NT2/D1 (cell line): ENCODE results near the gene MAP7D3.
"Not testable (repeated sequence)": the region's sequence is repeated elsewhere in the genome, so short reads cannot be mapped to it uniquely, and the experiment has no call there.

Experiments
- DNase-seq: peaks from one replicate; pipeline ENCODE4 v3.0.0-alpha.2; 2011; ENCODE audit warnings: low read depth, low spot score
- H3K27me3 ChIP-seq: 2 replicates; pipeline ENCODE4 v1.6.0; 2011; ENCODE audit warnings: mild to moderate bottlenecking; ENCODE audit not compliant: insufficient read length, insufficient read depth
- H3K36me3 ChIP-seq: 2 replicates; pipeline ENCODE4 v1.6.1; 2011; ENCODE audit warnings: mild to moderate bottlenecking, low read length, mixed read lengths; ENCODE audit not compliant: insufficient read depth, insufficient read length
- H3K4me1 ChIP-seq: 2 replicates; pipeline ENCODE4 v1.5.1; 2011; ENCODE audit not compliant: insufficient read depth, insufficient read length
- H3K4me3 ChIP-seq: 2 replicates; pipeline ENCODE4 v1.5.1; 2011; ENCODE audit warnings: low read depth; ENCODE audit not compliant: insufficient read length
- H3K9ac ChIP-seq: 2 replicates; pipeline ENCODE4 v1.6.0; 2011; ENCODE audit warnings: low read depth; ENCODE audit not compliant: insufficient read length
- H3K9me3 ChIP-seq: 2 replicates; pipeline ENCODE4 v1.5.1; 2011; ENCODE audit warnings: mild to moderate bottlenecking, low read length; ENCODE audit not compliant: insufficient read depth
- SUZ12 ChIP-seq: IDR thresholded peaks from 2 replicates; pipeline ENCODE4 v1.6.1; 2011; ENCODE audit not compliant: insufficient read length, insufficient read depth; ENCODE audit errors: extremely low read depth
- YY1 ChIP-seq: IDR thresholded peaks from 2 replicates; pipeline ENCODE4 v1.6.1; 2011; ENCODE audit not compliant: insufficient read length, insufficient read depth
- ZNF274 ChIP-seq: IDR thresholded peaks from 2 replicates; pipeline ENCODE4 v1.6.1; 2011; ENCODE audit warnings: mild to moderate bottlenecking, low read depth, low read length

The MAP7D3 gene

GRCh38 chrX:136246201-136246600 lies 5.0 kb downstream of the MAP7D3 start:
- no peak for TF ChIP-seq ZNF274
- TF ChIP-seq YY1: no peak
- no peak for TF ChIP-seq SUZ12
- Histone ChIP-seq H3K9me3 (no peaks in the 10 kb centered on the region), H3K4me1 (no peaks in the 10 kb centered on the region), H3K4me3 (no peak overlapping the region), H3K9ac (no peak overlapping the region), H3K27me3 (no peaks in the 10 kb centered on the region), H3K36me3 (peaks cover 14% of the 10 kb centered on the region)
- DNase-seq: no peak

- H3K4me1 ChIP-seq, H3K9ac ChIP-seq, DNase-seq, H3K27me3 ChIP-seq, H3K36me3 ChIP-seq, H3K4me3 ChIP-seq, H3K9me3 ChIP-seq: not testable (repeated sequence)
Observed at GRCh38 chrX:136237849-136238248, 13.4 kb downstream of the MAP7D3 start.

- Histone ChIP-seq H3K27me3 (no peaks in the 10 kb centered on the region), H3K4me3 (no peak overlapping the region), H3K4me1 (no peaks in the 10 kb centered on the region), H3K36me3 (peaks cover 4% of the 10 kb centered on the region), H3K9ac (no peak overlapping the region), H3K9me3 (no peaks in the 10 kb centered on the region)
- DNase-seq: no peak
- TF ChIP-seq YY1 (no peak), SUZ12 (no peak), ZNF274 (no peak)
Observed at GRCh38 chrX:136237074-136237473, 14.1 kb downstream of the MAP7D3 start.

GRCh38 chrX:136228839-136229207 lies 22.4 kb downstream of the MAP7D3 start:
- no peak overlapping the region for H3K9ac ChIP-seq

GRCh38 chrX:136227948-136228838 lies 23.0 kb downstream of the MAP7D3 start:
- no peak overlapping the region for H3K9ac ChIP-seq
- no peaks in the 10 kb centered on the region for H3K4me1 ChIP-seq
- H3K9me3 ChIP-seq: no peaks in the 10 kb centered on the region
- TF ChIP-seq SUZ12 (no peak), ZNF274 (no peak), YY1 (no peak)
- peaks cover 16% of the 10 kb centered on the region for H3K36me3 ChIP-seq
- no peak overlapping the region for H3K4me3 ChIP-seq
- no peak for DNase-seq
- no peaks in the 10 kb centered on the region for H3K27me3 ChIP-seq

More at GRCh38 chrX:136228839-136229207, 22.4 kb downstream of the MAP7D3 start:
- H3K27me3 ChIP-seq: no peaks in the 10 kb centered on the region
- no peak for DNase-seq
- TF ChIP-seq ZNF274: no peak
- H3K36me3 ChIP-seq: peaks cover 16% of the 10 kb centered on the region
- no peaks in the 10 kb centered on the region for H3K4me1 ChIP-seq
- no peak overlapping the region for H3K4me3 ChIP-seq
- H3K9me3 ChIP-seq: no peaks in the 10 kb centered on the region

GRCh38 chrX:136227074-136227473 lies 24.1 kb downstream of the MAP7D3 start:
- Histone ChIP-seq H3K9ac (no peak overlapping the region), H3K27me3 (no peaks in the 10 kb centered on the region), H3K4me1 (no peaks in the 10 kb centered on the region), H3K9me3 (no peaks in the 10 kb centered on the region), H3K4me3 (no peak overlapping the region), H3K36me3 (peaks cover 21% of the 10 kb centered on the region)
- no peak for DNase-seq
- no peak for TF ChIP-seq SUZ12
- no peak for TF ChIP-seq YY1
- no peak for TF ChIP-seq ZNF274

GRCh38 chrX:136221851-136222513 lies 29.2 kb downstream of the MAP7D3 start:
- H3K36me3 ChIP-seq: peaks cover 40% of the 10 kb centered on the region
- no peaks in the 10 kb centered on the region for H3K9me3 ChIP-seq
- no peaks in the 10 kb centered on the region for H3K27me3 ChIP-seq
- H3K4me1 ChIP-seq: no peaks in the 10 kb centered on the region
- no peak overlapping the region for H3K9ac ChIP-seq
- DNase-seq: no peak
- H3K4me3 ChIP-seq: no peak overlapping the region
- TF ChIP-seq ZNF274 (no peak), SUZ12 (no peak), YY1 (no peak)
